A549 (cell line): Measurements from ENCODE around the gene ABCC2. TPM values are rescaled to one million over a fixed set of nuclear protein-coding genes. Genes with fewer than 3 reads are reported as not detected.

Experiments
- ATAC-seq, 2 experiments: fragments of 200-7000 bp in 1 of 2; fragments of >200 bp in 1 of 2; cut with Nextera tagmentation in 1 of 2; cut with Tn5 transposase in 1 of 2; 3 replicates each; pipeline versions ENCODE4 v1.8.0 to v1.9.1; 2018 to 2020; ENCODE audit warnings: mild to moderate bottlenecking in 1 of 2, moderate library complexity in 1 of 2
- CTCF ChIA-PET: fragments of 300-600 bp; sonication (Branson Sonifier 250); formaldehyde crosslinking; extraction: SDS; loops from one replicate; lab custom pipeline; 2021; ENCODE audit warnings: antibody characterized with exemption, inconsistent platforms; lab: Yijun Ruan, JAX
- POLR2A ChIA-PET: fragments of 350-600 bp; formaldehyde crosslinking; extraction: SDS; loops from one replicate; lab custom pipeline; 2021; ENCODE audit warnings: antibody characterized with exemption, inconsistent platforms; lab: Yijun Ruan, JAX
- DNase-seq, 2 experiments: peaks; one replicate each; pipeline versions ENCODE4 v3.0.0 to v3.0.0-alpha.2; 2011 to 2016; ENCODE audit warnings: low read depth in 1 of 2, low spot score in 1 of 2
- FAIRE-seq: peaks from 2 replicates; lab custom pipeline; 2011; peaks lifted over from hg19 to GRCh38; lab: Jason Lieb, UNC
- H3K27ac ChIP-seq, 2 experiments: fragments of >200 bp; sonication (Bioruptor Twin); formaldehyde crosslinking; 3 replicates each; pipeline ENCODE4 v1.5.1; 2016 to 2017
- H3K4me1 ChIP-seq: fragments of >200 bp; sonication (Bioruptor Twin); formaldehyde crosslinking; 3 replicates; pipeline ENCODE4 v1.6.1; 2016
- H3K4me2 ChIP-seq: fragments of >200 bp; sonication (Bioruptor Twin); formaldehyde crosslinking; 3 replicates; pipeline ENCODE4 v1.6.1; 2016
- H3K4me3 ChIP-seq: fragments of >200 bp; sonication (Bioruptor Twin); formaldehyde crosslinking; 3 replicates; pipeline ENCODE4 v1.5.1; 2016
- H3K9me3 ChIP-seq: fragments of >200 bp; sonication (Bioruptor Twin); formaldehyde crosslinking; 3 replicates; pipeline ENCODE4 v1.6.1; 2016
- ATOH8 ChIP-seq: fragments of 250-450 bp; sonication (Bioruptor Pico); IDR thresholded peaks from 2 replicates; pipeline ENCODE4 v1.5.0; 2020; ENCODE audit warnings: low read depth, mild to moderate bottlenecking, moderate library complexity
- BHLHE40 ChIP-seq: IDR thresholded peaks from 2 replicates; pipeline ENCODE4 v1.6.1; 2012; ENCODE audit warnings: low read depth, low read length, inconsistent platforms
- CBX2 ChIP-seq: fragments of 200-600 bp; sonication (generic); IDR thresholded peaks from 2 replicates; pipeline ENCODE4 v1.6.1; 2016; ENCODE audit warnings: low read depth, mild to moderate bottlenecking, borderline replicate concordance
- CBX8 ChIP-seq: fragments of 200-600 bp; sonication (generic); IDR thresholded peaks from 2 replicates; pipeline ENCODE4 v1.6.1; 2016
- CHD2 ChIP-seq: fragments of 150-350 bp; IDR thresholded peaks from 2 replicates; pipeline ENCODE4 v1.6.1; 2014; ENCODE audit warnings: low read length; ENCODE audit not compliant: partially characterized antibody
- E2F6 ChIP-seq: IDR thresholded peaks from 2 replicates; pipeline ENCODE4 v1.6.1; 2012; ENCODE audit warnings: low read depth, borderline replicate concordance
- EHF ChIP-seq: fragments of 250-450 bp; sonication (Bioruptor Pico); IDR thresholded peaks from 2 replicates; pipeline ENCODE4 v1.5.0; 2020; ENCODE audit warnings: mild to moderate bottlenecking
- EHMT2 ChIP-seq: fragments of 200-600 bp; sonication (generic); IDR thresholded peaks from 2 replicates; pipeline ENCODE4 v1.6.1; 2016; ENCODE audit warnings: antibody characterized with exemption, low read depth, mild to moderate bottlenecking, moderate library complexity
- ELK1 ChIP-seq: fragments of 150-350 bp; IDR thresholded peaks from 2 replicates; pipeline ENCODE4 v1.6.1; 2014; ENCODE audit warnings: low read depth, mild to moderate bottlenecking, low read length
- FOXS1 ChIP-seq: fragments of 250-450 bp; sonication (Bioruptor Pico); IDR thresholded peaks from 2 replicates; pipeline ENCODE4 v1.5.0; 2020; ENCODE audit warnings: mild to moderate bottlenecking, moderate library complexity
- GATA3 ChIP-seq: IDR thresholded peaks from 2 replicates; pipeline ENCODE4 v1.6.1; 2012; ENCODE audit warnings: borderline replicate concordance
- HEYL ChIP-seq: fragments of 250-450 bp; sonication (Bioruptor Pico); IDR thresholded peaks from 2 replicates; pipeline ENCODE4 v1.8.0; 2021; ENCODE audit warnings: mild to moderate bottlenecking, moderate library complexity
- HMGXB4 ChIP-seq: fragments of 250-450 bp; sonication (Bioruptor Pico); IDR thresholded peaks from 2 replicates; pipeline ENCODE4 v1.5.0; 2021; ENCODE audit warnings: mild to moderate bottlenecking, moderate library complexity, borderline replicate concordance
- HOXA7 ChIP-seq: fragments of 250-450 bp; sonication (Bioruptor Pico); IDR thresholded peaks from 2 replicates; pipeline ENCODE4 v1.5.0; 2020; ENCODE audit warnings: mild to moderate bottlenecking, moderate library complexity
- HOXB13 ChIP-seq: fragments of 250-450 bp; sonication (Bioruptor Pico); IDR thresholded peaks from 2 replicates; pipeline ENCODE4 v1.5.0; 2020; ENCODE audit warnings: low read depth, mild to moderate bottlenecking, moderate library complexity
- JUNB ChIP-seq: fragments of >200 bp; sonication (Bioruptor Twin); formaldehyde crosslinking; IDR thresholded peaks from 2 replicates; pipeline ENCODE4 v1.6.1; 2016
- KDM1A ChIP-seq: fragments of 200-600 bp; sonication (generic); IDR thresholded peaks from 2 replicates; pipeline ENCODE4 v1.6.1; 2016; ENCODE audit warnings: low read depth, mild to moderate bottlenecking
- KDM5A ChIP-seq: fragments of 200-600 bp; sonication (generic); IDR thresholded peaks from 2 replicates; pipeline ENCODE4 v1.6.1; 2016; ENCODE audit warnings: antibody characterized with exemption, mild to moderate bottlenecking
- MAZ ChIP-seq: fragments of 150-350 bp; IDR thresholded peaks from 2 replicates; pipeline ENCODE4 v1.6.1; 2014; ENCODE audit warnings: antibody characterized with exemption, low read depth, low read length, borderline replicate concordance
- MYC ChIP-seq: IDR thresholded peaks from 2 replicates; pipeline ENCODE4 v1.6.1; 2012; ENCODE audit warnings: mild to moderate bottlenecking, inconsistent platforms, low read length, improper control_type of control experiment, borderline replicate concordance
- NPAS2 ChIP-seq: fragments of 250-450 bp; sonication (Bioruptor Pico); IDR thresholded peaks from 2 replicates; pipeline ENCODE4 v1.8.0; 2022; ENCODE audit warnings: mild to moderate bottlenecking, moderate library complexity, borderline replicate concordance
- PBX3 ChIP-seq: IDR thresholded peaks from 2 replicates; pipeline ENCODE4 v1.6.1; 2012
- PHF8 ChIP-seq: fragments of 200-600 bp; sonication (generic); IDR thresholded peaks from 2 replicates; pipeline ENCODE4 v1.6.1; 2016; ENCODE audit warnings: low read depth, mild to moderate bottlenecking, antibody characterized with exemption, moderate library complexity, borderline replicate concordance
- POLR2A ChIP-seq: IDR thresholded peaks from 2 replicates; pipeline ENCODE4 v1.6.1; 2012; ENCODE audit warnings: mild to moderate bottlenecking, low read length
- RAD21 ChIP-seq, 2 experiments: fragments of >200 bp in 1 of 2; sonication (Bioruptor Twin) in 1 of 2; formaldehyde crosslinking in 1 of 2; IDR thresholded peaks in 1 of 2; conservative IDR thresholded peaks in 1 of 2; 2 replicates in 1 of 2; 3 replicates in 1 of 2; pipeline ENCODE4 v1.6.1; 2012 to 2018; ENCODE audit warnings: inconsistent platforms in 1 of 2
- RFX5 ChIP-seq: fragments of 450-650 bp; IDR thresholded peaks from 2 replicates; pipeline ENCODE4 v1.7.1; 2014; ENCODE audit warnings: antibody characterized with exemption, mild to moderate bottlenecking, moderate library complexity
- RNF2 ChIP-seq: fragments of 200-600 bp; sonication (generic); IDR thresholded peaks from 2 replicates; pipeline ENCODE4 v1.6.1; 2016; ENCODE audit warnings: low read depth, mild to moderate bottlenecking, antibody characterized with exemption, moderate library complexity, borderline replicate concordance
- TFCP2L1 ChIP-seq: fragments of 250-450 bp; sonication (Bioruptor Pico); IDR thresholded peaks from 2 replicates; pipeline ENCODE4 v1.5.0; 2021; ENCODE audit warnings: mild to moderate bottlenecking
- ZC3H11A ChIP-seq: fragments of 450-650 bp; IDR thresholded peaks from 2 replicates; pipeline ENCODE4 v1.6.1; 2014; ENCODE audit warnings: antibody characterized with exemption, mild to moderate bottlenecking
- ZSCAN20 ChIP-seq: fragments of 250-450 bp; sonication (Bioruptor Pico); IDR thresholded peaks from 2 replicates; pipeline ENCODE4 v1.8.0; 2022; ENCODE audit warnings: mild to moderate bottlenecking, moderate library complexity
- WGBS: methylation state at CpG from one replicate; pipeline ENCODE4 v1.1.6; 2017; ENCODE audit errors: missing lambda C conversion rate; 5-methylcytosine and 5-hydroxymethylcytosine counted together
- polyA plus RNA-seq, 4 experiments: library from polyadenylated mRNA; depleted of rRNA in 3 of 4; stranded (reverse); fragments of >200 nt; fragmentation: RNase III in 1 of 4; extraction: RNeasy Plus Mini Kit Qiagen cat#74134 plus additional on column Dnase treatment in 1 of 4; gene quantifications; 2 replicates in 3 of 4; 3 replicates in 1 of 4; pipeline ENCODE4 v1.2.3, GENCODE V29; 2011 to 2017

The ABCC2 gene
- polyA plus RNA-seq, 2 of the 4 experiments (the other 2 are of a cell fraction) = 192 to 369 TPM

GRCh38 chr10:99883523-99883922 lies 101.1 kb downstream of the ABCC2 start:
- FAIRE-seq = no peak
- CTCF ChIA-PET = interaction anchor here (0.6 to 3.4 kb wide), 5 partner anchors 38 to 162 kb away, joined by 4 to 11 read pairs (median 5); partner anchors contain the start of gene DNMBP
- no peak for DNase-seq
- TF ChIP-seq KDM5A = no peak
- no peak for TF ChIP-seq RNF2
- no peak for TF ChIP-seq PHF8
- TF ChIP-seq CBX2 = no peak
- no peak for TF ChIP-seq ELK1
- TF ChIP-seq CHD2 = no peak
- TF ChIP-seq GATA3 = no peak
- TF ChIP-seq HEYL (CRISPR knock-in tag) = no peak
- TF ChIP-seq HOXA7 = no peak
- no peak for TF ChIP-seq PBX3
- no peak for TF ChIP-seq MAZ
- no peak for TF ChIP-seq ZC3H11A
- no peak for TF ChIP-seq RFX5
- no peak for TF ChIP-seq NPAS2 (CRISPR knock-in tag)
- TF ChIP-seq CBX8 = no peak
- no peak for TF ChIP-seq TFCP2L1
- TF ChIP-seq RAD21 (conservative IDR thresholded peaks at IDR 0.05 in 1 of 2, IDR thresholded peaks at IDR 0.05 in 1 of 2) = no peak
- TF ChIP-seq BHLHE40 = no peak
- TF ChIP-seq, all 56 proteins: peak for 0
- no peak overlapping the region for H3K4me2 ChIP-seq
- H3K9me3 ChIP-seq = no peaks in the 10 kb centered on the region
- no peak for ATAC-seq
- POLR2A ChIA-PET = interaction anchor here (0.6 to 0.7 kb wide), 2 partner anchors 13 to 487 kb away, joined by 3 to 4 read pairs; no protein-coding TSS in a partner anchor
- no peak overlapping the region for H3K4me3 ChIP-seq
- 92% methylated on average over 2 of the region's 2 CpGs for WGBS
- H3K4me1 ChIP-seq = no peaks in the 10 kb centered on the region
- no peak overlapping the region for H3K27ac ChIP-seq

GRCh38 chr10:99888622-99889021 lies 106.2 kb downstream of the ABCC2 start:
- no peaks in the 10 kb centered on the region for H3K9me3 ChIP-seq
- CTCF ChIA-PET = interaction anchor here (0.9 to 2.1 kb wide), 8 partner anchors 10 to 157 kb away, joined by 3 to 6 read pairs (median 4); partner anchors contain the start of gene DNMBP
- POLR2A ChIA-PET = no interaction called here
- no peak overlapping the region for H3K4me3 ChIP-seq
- no peak overlapping the region for H3K27ac ChIP-seq
- H3K4me2 ChIP-seq = no peak overlapping the region
- H3K4me1 ChIP-seq = no peaks in the 10 kb centered on the region
- WGBS = 85% methylated on average over 4 of the region's 4 CpGs
- FAIRE-seq = no peak
- no peak for DNase-seq
- ATAC-seq = no peak
- no peak for TF ChIP-seq HEYL (CRISPR knock-in tag)
- TF ChIP-seq MYC = no peak
- no peak for TF ChIP-seq EHF (CRISPR knock-in tag)
- no peak for TF ChIP-seq FOXS1 (CRISPR knock-in tag)
- TF ChIP-seq E2F6 = no peak
- TF ChIP-seq HOXB13 (CRISPR knock-in tag) = no peak
- TF ChIP-seq POLR2A = no peak
- no peak for TF ChIP-seq EHMT2
- TF ChIP-seq HMGXB4 = no peak
- TF ChIP-seq JUNB = no peak
- no peak for TF ChIP-seq ATOH8 (CRISPR knock-in tag)
- no peak for TF ChIP-seq ZSCAN20
- no peak for TF ChIP-seq TFCP2L1
- no peak for TF ChIP-seq RNF2
- TF ChIP-seq HOXA7 = no peak
- no peak for TF ChIP-seq CBX2
- TF ChIP-seq NPAS2 (CRISPR knock-in tag) = no peak
- no peak for TF ChIP-seq KDM1A
